Kidney (tissue), 14 donors: ENCODE data around the gene FRMD4A. TPM values are rescaled to one million over a fixed set of nuclear protein-coding genes. Genes with fewer than 3 reads are reported as not detected.

Experiments
- DNase-seq, 5 donors: peaks; one replicate each; pipeline ENCODE4 v3.0.0-alpha.2; 2013 to 2020
- FAIRE-seq: peaks from 2 replicates; lab custom pipeline; 2012; peaks lifted over from hg19 to GRCh38; lab: Jason Lieb, UNC
- H3K27ac ChIP-seq, 2 donors: one replicate each; pipeline ENCODE4 v1.7.0; 2013; ENCODE audit warnings: low read depth in 2 of 2, low read length in 2 of 2, inconsistent platforms in 1 of 2
- H3K27me3 ChIP-seq: one replicate; pipeline ENCODE4 v1.7.1; 2013; ENCODE audit warnings: low read length, inconsistent platforms; ENCODE audit not compliant: control insufficient read depth, insufficient read depth
- H3K36me3 ChIP-seq, 3 donors: one replicate each; pipeline versions ENCODE4 v1.7.0 to v1.7.1; 2013; ENCODE audit warnings: low read length in 3 of 3, control low read depth in 1 of 3, inconsistent platforms in 1 of 3; ENCODE audit not compliant: insufficient read depth in 3 of 3, control insufficient read depth in 2 of 3
- H3K4me1 ChIP-seq, 3 donors: one replicate each; pipeline versions ENCODE4 v1.7.0 to v1.7.1; 2013; ENCODE audit warnings: low read length in 3 of 3, inconsistent platforms in 1 of 3, low read depth in 1 of 3; ENCODE audit not compliant: control insufficient read depth in 2 of 3, insufficient read depth in 2 of 3
- H3K4me3 ChIP-seq, 3 donors: one replicate each; pipeline versions ENCODE4 v1.7.0 to v1.8.1; 2013; ENCODE audit warnings: low read length in 3 of 3, control low read depth in 1 of 3, inconsistent platforms in 1 of 3
- H3K9ac ChIP-seq, 3 donors: one replicate each; pipeline versions ENCODE4 v1.7.0 to v1.7.1; 2013; ENCODE audit warnings: low read length in 3 of 3, control low read depth in 1 of 3, inconsistent platforms in 1 of 3
- H3K9me3 ChIP-seq, 3 donors: one replicate each; pipeline versions ENCODE4 v1.7.0 to v1.7.1; 2013; ENCODE audit warnings: low read length in 3 of 3, control low read depth in 1 of 3, inconsistent platforms in 1 of 3; ENCODE audit not compliant: control insufficient read depth in 2 of 3, insufficient read depth in 1 of 3
- CTCF ChIP-seq: IDR thresholded peaks from 3 replicates; pipeline ENCODE4 v1.5.1; 2012; ENCODE audit warnings: mild to moderate bottlenecking, moderate library complexity, borderline replicate concordance; ENCODE audit not compliant: insufficient read depth; ENCODE audit errors: extremely low read depth
- intact Hi-C: fragments of 100-400 bp; cut with DNase I; formaldehyde crosslinking; loops from one replicate; pipeline ENCODE4 v1.11.1; 2022
- polyA plus RNA-seq: library from polyadenylated mRNA; stranded (reverse); fragments of 350-450 nt; fragmentation: Illumina TruSeq; extraction: RNeasy Lipid Tissue Mini Kit (QIAGEN cat#74804); gene quantifications from one replicate; pipeline ENCODE4 v1.2.3, GENCODE V29; 2014; ENCODE audit warnings: low read depth, low replicate concordance; ENCODE audit not compliant: insufficient read depth
- total RNA-seq: library from RNA; stranded (reverse); fragmentation: NEBNext Ultra II Directional; extraction: Animal tissue kit (Norgen Biotek cat#: 25700); gene quantifications from one replicate; pipeline ENCODE4 v1.2.1, GENCODE V29; 2021
- donor health status: control.
- donor health status: control.
- donor health status: control.
- donor health status: control.
- donor health status: control.
- donor health status: DM: yes; HTN: yes; CAD: no.
- donor health status: Normal renal cell carcinoma (clear cell type).

FRMD4A gene
- total and polyA plus RNA-seq, 2 donors from 2014 or later = 16.0 to 68.2 TPM

- no peaks in the 10 kb centered on the region for H3K9me3 ChIP-seq
- FAIRE-seq (no peak), DNase-seq (no peak)
- no peak for TF ChIP-seq CTCF
- intact Hi-C loops = no loop called here
- peaks cover 0 to 12% (median 6%) of the 10 kb centered on the region in 3 donors for H3K4me1 ChIP-seq
- no peak overlapping the region for H3K4me3 ChIP-seq
- no peak overlapping the region for H3K27ac ChIP-seq
- H3K27me3 ChIP-seq = no peaks in the 10 kb centered on the region
- H3K36me3 ChIP-seq = no peaks in the 10 kb centered on the region
- H3K9ac ChIP-seq = no peak overlapping the region
Measured at GRCh38 chr10:13820119-13820963, 510.4 kb downstream of the FRMD4A start.

DNA sequence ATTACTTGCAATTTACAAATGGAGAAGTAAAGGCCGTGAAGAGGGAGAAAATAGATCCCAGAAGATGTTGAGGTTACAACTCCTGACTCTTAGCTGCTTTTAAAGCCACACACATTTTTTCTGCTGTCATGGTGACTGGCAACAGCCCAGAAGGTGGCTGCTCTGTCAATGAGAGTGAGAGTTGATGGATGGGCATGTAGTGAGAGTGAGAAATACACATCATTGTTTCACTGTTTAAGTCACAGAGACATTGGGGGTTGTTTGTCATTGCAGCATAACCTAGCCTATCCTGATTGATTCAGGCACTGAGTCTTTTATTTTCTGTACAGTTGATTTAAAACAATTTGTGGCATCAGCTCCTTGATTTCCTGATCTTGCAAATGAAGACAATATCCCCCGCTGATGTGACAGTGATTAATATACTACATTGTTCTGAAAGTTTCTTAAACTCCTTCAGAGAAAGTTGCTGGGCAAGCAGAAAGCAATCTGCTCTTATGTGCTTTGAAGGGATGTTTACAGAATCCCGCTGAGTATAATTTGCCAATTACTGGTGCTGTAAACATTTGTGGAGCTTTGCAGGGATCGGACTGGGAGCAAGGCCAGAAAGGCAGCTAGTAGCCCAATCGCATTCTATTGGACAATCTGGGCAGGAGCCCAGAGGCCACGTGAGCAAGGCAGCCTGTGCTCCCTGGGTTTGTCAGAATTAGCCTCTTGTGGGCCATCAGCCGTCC is 514.4 kb downstream of the FRMD4A start:
- H3K9me3 ChIP-seq = no peaks in the 10 kb centered on the region
- H3K4me3 ChIP-seq = no peak overlapping the region
- no peak for TF ChIP-seq CTCF
- intact Hi-C loops = no loop called here
- H3K9ac ChIP-seq = no peak overlapping the region
- H3K27ac ChIP-seq = no peak overlapping the region
- no peaks in the 10 kb centered on the region for H3K27me3 ChIP-seq
- FAIRE-seq (no peak), DNase-seq (peak in 2 of 5 donors; percentile 57 to 94)
- peaks cover 0 to 13% (median 6%) of the 10 kb centered on the region in 3 donors for H3K4me1 ChIP-seq
- no peaks in the 10 kb centered on the region for H3K36me3 ChIP-seq

DNA sequence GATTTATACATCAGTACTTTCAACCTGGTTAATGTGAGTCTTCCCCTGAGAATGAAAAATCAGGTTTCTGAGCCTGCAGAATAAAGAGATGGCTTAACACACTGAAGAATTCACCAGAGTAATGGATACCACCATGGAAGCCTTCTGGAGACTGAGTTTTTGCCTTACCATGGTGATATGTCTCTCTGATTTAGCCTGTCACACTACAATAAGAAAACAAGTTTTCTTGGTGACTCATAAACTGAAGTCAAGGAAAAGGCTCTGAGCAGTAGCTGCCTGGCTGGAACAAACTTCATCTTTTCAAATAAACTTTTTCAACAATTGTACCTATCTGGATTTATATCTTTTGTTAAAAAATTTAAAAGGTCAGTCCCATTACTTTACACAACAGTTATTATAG is 515.0 kb downstream of the FRMD4A start:
- peaks cover 0 to 8% (median 6%) of the 10 kb centered on the region in 3 donors for H3K4me1 ChIP-seq
- TF ChIP-seq CTCF = no peak
- H3K9ac ChIP-seq = no peak overlapping the region
- no peak overlapping the region for H3K4me3 ChIP-seq
- H3K27me3 ChIP-seq = no peaks in the 10 kb centered on the region
- H3K36me3 ChIP-seq = no peaks in the 10 kb centered on the region
- FAIRE-seq (no peak), DNase-seq (no peak)
- no peaks in the 10 kb centered on the region for H3K9me3 ChIP-seq
- intact Hi-C loops = no loop called here
- no peak overlapping the region for H3K27ac ChIP-seq
